HCT116 (cell line): ENCODE data around the gene IFIT5. TPM values are rescaled to one million over a fixed set of nuclear protein-coding genes. Genes with fewer than 3 reads are reported as not detected.

ENCODE experiments used
- ATAC-seq: fragments of 200-7000 bp; cut with Tn5 transposase; 2 replicates; pipeline ENCODE4 v1.9.1; 2020; ENCODE audit warnings: mild to moderate bottlenecking, moderate library complexity
- BruUV-seq: library from RNA; stranded (reverse); fragments of 400-500 nt; replicated peaks from 2 replicates; lab custom pipeline; 2021; lab: Mats Ljungman, UMichigan
- CTCF ChIA-PET: fragments of 300-600 bp; sonication (Branson Sonifier 250); formaldehyde crosslinking; loops from one replicate; lab custom pipeline; 2021; ENCODE audit warnings: antibody characterized with exemption; lab: Charles Lee
- POLR2A ChIA-PET: fragments of 300-600, 350-600 bp; sonication (Branson Sonifier 250); formaldehyde crosslinking; loops from one replicate; lab custom pipeline; 2021; ENCODE audit warnings: antibody characterized with exemption; lab: Charles Lee
- RAD21 ChIA-PET, 2 experiments: fragments of 300-600 bp; sonication (Branson Sonifier 250); formaldehyde crosslinking; loops; one replicate each; lab custom pipeline; 2023; ENCODE audit warnings: low total read pairs in 2 of 2; ENCODE audit not compliant: uncharacterized antibody in 2 of 2, unreplicated experiment in 2 of 2, low non-redundant PET in 1 of 2; lab: Charles Lee
- DNase-seq: peaks from one replicate; pipeline ENCODE4 v3.0.0-alpha.2; 2010; ENCODE audit warnings: low read depth, low spot score
- H2AFZ ChIP-seq: fragments of 200-600 bp; shearing (Covaris generic), sonication (generic); 2 replicates; pipeline ENCODE4 v1.6.1; 2017; ENCODE audit warnings: low read depth, mixed run types, mixed read lengths, antibody characterized with exemption, low read length; ENCODE audit not compliant: poor library complexity, severe bottlenecking
- H3K27ac ChIP-seq: 2 replicates; pipeline ENCODE4 v1.5.1; 2012; ENCODE audit warnings: low read depth, low read length
- H3K27me3 ChIP-seq: fragments of 200-600 bp; sonication (generic); 2 replicates; pipeline ENCODE4 v1.6.1; 2016; ENCODE audit warnings: mixed run types, low read length, mixed read lengths; ENCODE audit not compliant: insufficient read depth
- H3K36me3 ChIP-seq, 2 experiments: fragments of 200-500 bp in 1 of 2; fragments of 200-600 bp in 1 of 2; sonication (Bioruptor generic) in 1 of 2; sonication (generic) in 1 of 2; 2 replicates each; pipeline versions ENCODE4 v1.5.1 to v1.6.1; 2014 to 2016; ENCODE audit warnings: low read length in 2 of 2, inconsistent platforms in 1 of 2, mixed read lengths in 1 of 2, mixed run types in 1 of 2; ENCODE audit not compliant: insufficient read depth in 2 of 2, control insufficient read depth in 1 of 2
- H3K4me1 ChIP-seq, 2 experiments: fragments of 200-600 bp in 1 of 2; sonication (generic) in 1 of 2; 2 replicates each; pipeline versions ENCODE4 v1.5.1 to v1.6.1; 2012 to 2017; ENCODE audit warnings: low read length in 2 of 2, inconsistent platforms in 1 of 2, mild to moderate bottlenecking in 1 of 2, mixed read lengths in 1 of 2, mixed run types in 1 of 2, moderate library complexity in 1 of 2; ENCODE audit not compliant: insufficient read depth in 2 of 2, control insufficient read depth in 1 of 2
- H3K4me2 ChIP-seq: fragments of 200-600 bp; sonication (generic); 2 replicates; pipeline ENCODE4 v1.6.1; 2017; ENCODE audit warnings: mixed run types, low read length, mixed read lengths
- H3K4me3 ChIP-seq, 2 experiments: fragments of 200-600 bp in 1 of 2; sonication (generic) in 1 of 2; replicated peaks in 1 of 2; 2 replicates each; pipeline ENCODE4 v1.5.1; 2011 to 2016; ENCODE audit warnings: low read length in 2 of 2, control low read depth in 1 of 2, low read depth in 1 of 2, mild to moderate bottlenecking in 1 of 2, mixed read lengths in 1 of 2, mixed run types in 1 of 2
- H3K79me2 ChIP-seq: fragments of 200-600 bp; sonication (generic); 2 replicates; pipeline ENCODE4 v1.6.1; 2017; ENCODE audit warnings: mild to moderate bottlenecking, mixed run types, low read length, moderate library complexity, mixed read lengths; ENCODE audit not compliant: insufficient read depth
- H3K9ac ChIP-seq: fragments of 200-600 bp; sonication (generic); 2 replicates; pipeline ENCODE4 v1.6.1; 2016; ENCODE audit warnings: low read length, mixed read lengths
- H3K9me2 ChIP-seq: fragments of 200-600 bp; sonication (generic), shearing (Covaris generic); 2 replicates; pipeline ENCODE4 v1.6.1; 2017; ENCODE audit warnings: mixed run types, mild to moderate bottlenecking, moderate library complexity; ENCODE audit not compliant: insufficient read depth
- H3K9me3 ChIP-seq, 2 experiments: fragments of 200-500 bp in 1 of 2; fragments of 200-600 bp in 1 of 2; sonication (Bioruptor generic) in 1 of 2; sonication (generic) in 1 of 2; 2 replicates each; pipeline ENCODE4 v1.6.1; 2014 to 2017; ENCODE audit warnings: low read length in 2 of 2, mixed read lengths in 2 of 2, inconsistent platforms in 1 of 2, low read depth in 1 of 2, mild to moderate bottlenecking in 1 of 2, mixed run types in 1 of 2, moderate library complexity in 1 of 2; ENCODE audit not compliant: control insufficient read depth in 1 of 2, insufficient read depth in 1 of 2
- H4K20me1 ChIP-seq: fragments of 200-600 bp; sonication (generic), shearing (Covaris generic); 2 replicates; pipeline ENCODE4 v1.6.1; 2017; ENCODE audit warnings: mixed run types, mild to moderate bottlenecking, moderate library complexity; ENCODE audit not compliant: insufficient read depth
- CBX3 ChIP-seq: IDR thresholded peaks from 2 replicates; pipeline ENCODE4 v1.6.1; 2012; ENCODE audit warnings: low read depth
- CTCF ChIP-seq, 3 experiments: fragments of 200-600 bp in 1 of 3; sonication (generic) in 1 of 3; IDR thresholded peaks in 2 of 3; conservative IDR thresholded peaks in 1 of 3; 2 replicates each; pipeline ENCODE4 v1.5.1; 2012 to 2017; ENCODE audit warnings: low read depth in 2 of 3, low read length in 2 of 3, antibody characterized with exemption in 1 of 3, borderline replicate concordance in 1 of 3, control low read depth in 1 of 3, mild to moderate bottlenecking in 1 of 3, mixed read lengths in 1 of 3, mixed run types in 1 of 3, moderate library complexity in 1 of 3; ENCODE audit not compliant: insufficient read depth in 1 of 3
- EZH2 ChIP-seq: fragments of 200-600 bp; sonication (generic); IDR thresholded peaks from 2 replicates; pipeline ENCODE4 v1.6.1; 2017; ENCODE audit warnings: antibody characterized with exemption, mixed run types
- JUND ChIP-seq: IDR thresholded peaks from 2 replicates; pipeline ENCODE4 v1.6.1; 2012
- POLR2A ChIP-seq: IDR thresholded peaks from 2 replicates; pipeline ENCODE4 v1.7.0; 2011; ENCODE audit warnings: borderline replicate concordance; ENCODE audit not compliant: insufficient read depth, insufficient read length; ENCODE audit errors: extremely low read depth
- RAD21 ChIP-seq: IDR thresholded peaks from 2 replicates; pipeline ENCODE4 v1.6.1; 2012; ENCODE audit warnings: low read depth, mild to moderate bottlenecking
- REST ChIP-seq: IDR thresholded peaks from 2 replicates; pipeline ENCODE4 v1.6.1; 2012; ENCODE audit warnings: low read depth
- SIN3A ChIP-seq: IDR thresholded peaks from 2 replicates; pipeline ENCODE4 v1.6.1; 2012; ENCODE audit warnings: low read depth
- SP1 ChIP-seq: IDR thresholded peaks from 2 replicates; pipeline ENCODE4 v1.6.1; 2012; ENCODE audit warnings: low read depth
- SRF ChIP-seq: IDR thresholded peaks from 2 replicates; pipeline ENCODE4 v1.6.1; 2012; ENCODE audit warnings: low read depth
- YY1 ChIP-seq: IDR thresholded peaks from 2 replicates; pipeline ENCODE4 v1.6.1; 2011; ENCODE audit warnings: low read length, low read depth, moderate library complexity, mild to moderate bottlenecking; ENCODE audit not compliant: insufficient replicate concordance; ENCODE audit errors: extremely low read depth
- ZNF274 ChIP-seq: fragments of 200-500 bp; sonication (Bioruptor generic); IDR thresholded peaks from 2 replicates; pipeline ENCODE4 v1.6.1; 2014; ENCODE audit warnings: mild to moderate bottlenecking, low read depth, low read length, inconsistent platforms
- intact Hi-C: fragments of 100-400 bp; cut with micrococcal nuclease; formaldehyde crosslinking; loops from 2 replicates; pipeline ENCODE4 v1.10.0; 2022
- total RNA-seq: library from RNA; stranded (reverse); gene quantifications from one replicate; pipeline ENCODE4 v1.2.1, GENCODE V29; 2021; ENCODE audit not compliant: unreplicated experiment

Gene IFIT5
- total RNA-seq, 1 experiment from 2014 or later, result 11.1 TPM

GRCh38 chr10:89419548-89419947 lies 5.2 kb downstream of the IFIT5 start:
- Histone ChIP-seq H3K4me2 (no peak overlapping the region), H3K79me2 (peaks cover 36% of the 10 kb centered on the region), H2AFZ (no peak overlapping the region), H4K20me1 (no peaks in the 10 kb centered on the region), H3K27me3 (no peaks in the 10 kb centered on the region), H3K9me2 (no peaks in the 10 kb centered on the region), H3K27ac (no peak overlapping the region), H3K9me3 (no peaks in the 10 kb centered on the region), H3K4me1 (peaks cover 3 to 9% of the 10 kb centered on the region in 2 experiments; a peak in 3 of 4 replicates), H3K4me3 (no peak overlapping the region), H3K9ac (no peak overlapping the region), H3K36me3 (peaks cover 7 to 15% of the 10 kb centered on the region in 2 experiments; a peak in 2 of 4 replicates)
- RAD21 ChIA-PET, result no interaction called here
- no peak for DNase-seq
- POLR2A ChIA-PET, result no interaction called here
- TF ChIP-seq CTCF (IDR thresholded peaks at IDR 0.05 in 2 of 3, conservative IDR thresholded peaks at IDR 0.05 in 1 of 3; ENCODE audit: borderline replicate concordance in 1 of 3, insufficient read depth in 1 of 3, low read depth in 2 of 3, low read length in 2 of 3), result peak in 1 of 3 experiments; percentile 38; a peak in 3 of 6 replicates
- TF ChIP-seq SP1, result no peak
- CTCF ChIA-PET, result interaction anchor here (1.5 to 1.7 kb wide), 2 partner anchors 143 to 202 kb away, joined by 5 to 6 read pairs; no protein-coding TSS in a partner anchor
- ATAC-seq, result no peak
- intact Hi-C loops, result no loop called here
- no TSS peak for BruUV-seq

GRCh38 chr10:89421018-89421476 lies 6.7 kb downstream of the IFIT5 start:
- CTCF ChIA-PET, result no interaction called here
- ATAC-seq, result no peak
- TF ChIP-seq YY1 (no peak), RAD21 (no peak), JUND (no peak), SIN3A (no peak), EZH2 (no peak), CTCF (IDR thresholded peaks at IDR 0.05 in 2 of 3, conservative IDR thresholded peaks at IDR 0.05 in 1 of 3; ENCODE audit: borderline replicate concordance in 1 of 3, insufficient read depth in 1 of 3, low read depth in 2 of 3, low read length in 2 of 3) (no peak), CBX3 (no peak), REST (no peak), POLR2A (no peak), SRF (no peak), ZNF274 (no peak)

More at GRCh38 chr10:89421018-89421476, 6.7 kb downstream of the IFIT5 start:
- H3K27me3 ChIP-seq, result no peaks in the 10 kb centered on the region
- peaks cover 0 to under 1% of the 10 kb centered on the region in 2 experiments; a peak in 3 of 4 replicates for H3K4me1 ChIP-seq
- POLR2A ChIA-PET, result no interaction called here
- DNase-seq, result no peak
- no peaks in the 10 kb centered on the region for H4K20me1 ChIP-seq
- H3K9ac ChIP-seq, result no peak overlapping the region
- no peaks in the 10 kb centered on the region for H3K9me2 ChIP-seq
- no peak overlapping the region for H3K4me2 ChIP-seq
- no peak overlapping the region for H3K27ac ChIP-seq
- intact Hi-C loops, result no loop called here
- no TSS peak for BruUV-seq
- peaks cover 25% of the 10 kb centered on the region for H3K79me2 ChIP-seq
- H3K9me3 ChIP-seq, result no peaks in the 10 kb centered on the region
- H3K4me3 ChIP-seq, result no peak overlapping the region
- H2AFZ ChIP-seq, result no peak overlapping the region
- H3K36me3 ChIP-seq, result peaks cover 7 to 15% of the 10 kb centered on the region in 2 experiments; a peak in 2 of 4 replicates
- RAD21 ChIA-PET, result no interaction called here
